ENCODE measurements around the gene CYP2D6.

- TF ChIP-seq, protein P1, sequence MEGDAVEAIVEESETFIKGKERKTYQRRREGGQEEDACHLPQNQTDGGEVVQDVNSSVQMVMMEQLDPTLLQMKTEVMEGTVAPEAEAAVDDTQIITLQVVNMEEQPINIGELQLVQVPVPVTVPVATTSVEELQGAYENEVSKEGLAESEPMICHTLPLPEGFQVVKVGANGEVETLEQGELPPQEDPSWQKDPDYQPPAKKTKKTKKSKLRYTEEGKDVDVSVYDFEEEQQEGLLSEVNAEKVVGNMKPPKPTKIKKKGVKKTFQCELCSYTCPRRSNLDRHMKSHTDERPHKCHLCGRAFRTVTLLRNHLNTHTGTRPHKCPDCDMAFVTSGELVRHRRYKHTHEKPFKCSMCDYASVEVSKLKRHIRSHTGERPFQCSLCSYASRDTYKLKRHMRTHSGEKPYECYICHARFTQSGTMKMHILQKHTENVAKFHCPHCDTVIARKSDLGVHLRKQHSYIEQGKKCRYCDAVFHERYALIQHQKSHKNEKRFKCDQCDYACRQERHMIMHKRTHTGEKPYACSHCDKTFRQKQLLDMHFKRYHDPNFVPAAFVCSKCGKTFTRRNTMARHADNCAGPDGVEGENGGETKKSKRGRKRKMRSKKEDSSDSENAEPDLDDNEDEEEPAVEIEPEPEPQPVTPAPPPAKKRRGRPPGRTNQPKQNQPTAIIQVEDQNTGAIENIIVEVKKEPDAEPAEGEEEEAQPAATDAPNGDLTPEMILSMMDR (IDR thresholded peaks at IDR 0.05), result no peak
- TF ChIP-seq POLR2A (IDR thresholded peaks at IDR 0.05), result no peak
Observed at GRCh38 chr22:42156598-42156997, 26.0 kb upstream of the CYP2D6 start.

Measured in esophagus squamous epithelium (tissue), 4 donors.